Heart right ventricle (tissue), 16 donors: ENCODE results near the gene GUCY2C. TPM values are rescaled to one million over a fixed set of nuclear protein-coding genes. Genes with fewer than 3 reads are reported as not detected.

Experiments
- ATAC-seq, 8 donors: fragments of 200-7000 bp; cut with Tn5 transposase; one replicate each; pipeline ENCODE4 v1.9.1; 2020; ENCODE audit warnings: mild to moderate bottlenecking in 8 of 8, moderate library complexity in 8 of 8, moderate number of reproducible peaks in 1 of 8
- DNase-seq, 2 donors: peaks; one replicate each; pipeline ENCODE4 v3.0.0-alpha.2; 2020
- H3K27ac ChIP-seq, 10 donors: fragments of 200-600 bp; sonication (generic) in 2 of 10; one replicate each; pipeline versions ENCODE4 v1.5.0 to v1.8.0; 2020 to 2022; ENCODE audit warnings: mild to moderate bottlenecking in 3 of 10
- H3K27me3 ChIP-seq, 7 donors: fragments of 200-600 bp; one replicate each; pipeline ENCODE4 v1.8.0; 2021 to 2022; ENCODE audit warnings: mild to moderate bottlenecking in 2 of 7
- H3K36me3 ChIP-seq, 9 donors: fragments of 200-600 bp; sonication (generic) in 1 of 9; one replicate each; pipeline versions ENCODE4 v1.5.0 to v1.8.0; 2020 to 2022; ENCODE audit warnings: mild to moderate bottlenecking in 2 of 9
- H3K4me1 ChIP-seq, 9 donors: fragments of 200-600 bp; sonication (generic) in 1 of 9; one replicate each; pipeline versions ENCODE4 v1.5.0 to v1.8.0; 2020 to 2022; ENCODE audit warnings: mild to moderate bottlenecking in 4 of 9
- H3K4me3 ChIP-seq, 10 donors: fragments of 200-600 bp; sonication (generic) in 2 of 10; one replicate each; pipeline versions ENCODE4 v1.5.0 to v1.8.0; 2020 to 2022; ENCODE audit warnings: mild to moderate bottlenecking in 7 of 10, moderate library complexity in 2 of 10
- H3K9me3 ChIP-seq, 11 donors: fragments of 200-600 bp in 10 of 11; sonication (generic) in 2 of 11; one replicate each; pipeline versions ENCODE4 v1.5.0 to v1.8.0; 2013 to 2022; ENCODE audit warnings: mild to moderate bottlenecking in 2 of 11, control low read depth in 1 of 11, moderate library complexity in 1 of 11
- CTCF ChIP-seq, 9 donors: fragments of 200-600 bp; sonication (generic) in 2 of 9; IDR thresholded peaks; one replicate each; pipeline versions ENCODE4 v1.5.0 to v1.8.0; 2021 to 2022; ENCODE audit warnings: antibody characterized with exemption in 9 of 9, mild to moderate bottlenecking in 5 of 9, moderate library complexity in 1 of 9
- WGBS, 2 donors: extraction: QIAGEN DNeasy Blood & Tissue Kit; methylation state at CpG; one replicate each; pipeline ENCODE4 v1.1.7; 2013; ENCODE audit warnings: inconsistent platforms in 1 of 2; 5-methylcytosine and 5-hydroxymethylcytosine counted together
- intact Hi-C, 10 donors: fragments of 100-400 bp; cut with DNase I; formaldehyde crosslinking; loops; one replicate each; pipeline versions ENCODE4 v1.11.1 to v1.14.2; 2022
- polyA plus RNA-seq, 2 donors: library from polyadenylated mRNA; stranded (reverse); fragments of 200-250 nt; gene quantifications; one replicate each; pipeline ENCODE4 v1.2.3, GENCODE V29; 2013
- total RNA-seq, 10 donors: library from RNA; stranded (reverse); fragmentation: NEBNext Ultra II Directional in 3 of 10; extraction: Animal tissue kit (Norgen Biotek cat#: 25700) in 3 of 10; gene quantifications; one replicate each; pipeline versions ENCODE4 v1.2.1 to v1.2.4, GENCODE V29; 2021 to 2023
- donor health status: Arrhythmogenic right ventricular cardiomyopathy.
- donor health status: ischemic (EF 13 %, LVEDD 7.1; RV severe dilation, severe dysfunction).
- donor health status: healthy with polysubstance abuse.
- donor health status: DM: no; HTN: yes; CAD: no.
- donor health status: DM: no; HTN: no; CAD: no.
- donor health status: ischemic (EF 25% LVEDD 6.9; RV normal size, moderate dysfunction).
- donor health status: ischemic (EF 25% LVEDD 5.7; RV mildly dilated, moderate dysfunction).
- donor health status: healthy.
- donor health status: DM: yes; HTN: yes; CAD: no.
- donor health status: Ischemic cardiomyopathy.
- donor health status: ischemic (EF 35%, LVEDD 5.7; RV mildly dilated, moderate dysfunction).
- donor health status: nonischemic (EF 11% LVEDD 7.7; RV severe dilation, severe dysfunction).
- donor health status: DM: yes; HTN: yes; CAD: no.
- donor health status: PGD.
- donor health status: ischemic (EF 29% LVEDD 5.4; RV normal size, mild dysfunction).
- donor health status: nonischemic (EF 23%, LVEDD 6.1; RV moderate dilation, normal function).

The GUCY2C gene
- total and polyA plus RNA-seq, 12 donors, result 0.01 to 0.15 (median 0.06) TPM; not detected in 9

- no peak for ATAC-seq
- no peak for DNase-seq
- H3K4me1 ChIP-seq, result peaks cover 0 to 7% (median 0%) of the 10 kb centered on the region in 9 donors
- H3K9me3 ChIP-seq, result no peaks in the 10 kb centered on the region
- no peak overlapping the region for H3K4me3 ChIP-seq
- WGBS, 2 donors, result 70 to 80% methylated on average over 5 of the region's 5 CpGs
- H3K27ac ChIP-seq, result no peak overlapping the region
- intact Hi-C loops, result loop anchor here in 5 of 10 donors (5.0 to 10.0 kb wide), 5 partner anchors 34 to 366 kb away; no protein-coding TSS in a partner anchor
- no peaks in the 10 kb centered on the region for H3K27me3 ChIP-seq
- H3K36me3 ChIP-seq, result no peaks in the 10 kb centered on the region
- no peak for TF ChIP-seq CTCF (IDR thresholded peaks at IDR 0.05)
Measured at GRCh38 chr12:14628771-14629170, 67.6 kb downstream of the GUCY2C start.

GRCh38 chr12:14621826-14622225 is 74.6 kb downstream of the GUCY2C start:
- H3K36me3 ChIP-seq, result peaks cover 0 to 6% (median 0%) of the 10 kb centered on the region in 9 donors
- H3K4me1 ChIP-seq, result peaks cover 0 to 16% (median 0%) of the 10 kb centered on the region in 9 donors
- no peak for TF ChIP-seq CTCF (IDR thresholded peaks at IDR 0.05)
- H3K4me3 ChIP-seq, result no peak overlapping the region
- H3K27ac ChIP-seq, result no peak overlapping the region
- DNase-seq (no peak), ATAC-seq (no peak)
- no peaks in the 10 kb centered on the region for H3K27me3 ChIP-seq
- intact Hi-C loops, result loop anchor here in 7 of 10 donors (5.0 to 10.0 kb wide), 8 partner anchors 40 to 385 kb away; no protein-coding TSS in a partner anchor
- 91 to 94% methylated on average over 3 of the region's 3 CpGs for WGBS, 2 donors
- no peaks in the 10 kb centered on the region for H3K9me3 ChIP-seq

- H3K27ac ChIP-seq, result no peak overlapping the region
- peaks cover 0 to 19% (median 2%) of the 10 kb centered on the region in 9 donors for H3K4me1 ChIP-seq
- no peak overlapping the region for H3K4me3 ChIP-seq
- no peak for TF ChIP-seq CTCF (IDR thresholded peaks at IDR 0.05)
- DNase-seq, result no peak
- no peaks in the 10 kb centered on the region for H3K9me3 ChIP-seq
- intact Hi-C loops, result loop anchor here in 9 of 10 donors (2.0 to 10.0 kb wide), 10 partner anchors 42 to 383 kb away; no protein-coding TSS in a partner anchor
- peaks cover 0 to 6% (median 0%) of the 10 kb centered on the region in 9 donors for H3K36me3 ChIP-seq
- WGBS, 2 donors, result 83 to 89% methylated on average over 6 of the region's 6 CpGs
- H3K27me3 ChIP-seq, result no peaks in the 10 kb centered on the region
- ATAC-seq, result no peak
Measured at GRCh38 chr12:14619741-14620501, 76.5 kb downstream of the GUCY2C start.

- no peaks in the 10 kb centered on the region for H3K9me3 ChIP-seq
- H3K36me3 ChIP-seq, result peaks cover 0 to 6% (median 0%) of the 10 kb centered on the region in 9 donors
- peaks cover 0 to 29% (median 9%) of the 10 kb centered on the region in 9 donors for H3K4me1 ChIP-seq
- intact Hi-C loops, result loop anchor here in 7 of 10 donors (2.0 to 5.0 kb wide), 5 partner anchors 104 to 382 kb away; no protein-coding TSS in a partner anchor
- no peak overlapping the region for H3K4me3 ChIP-seq
- DNase-seq (peak in 1 of 2 donors; percentile 18), ATAC-seq (peak in 4 of 8 donors; percentile 52 to 68 (median 58))
- no peak overlapping the region for H3K27ac ChIP-seq
- WGBS, 2 donors, result 26 to 34% methylated on average over 4 of the region's 4 CpGs
- TF ChIP-seq CTCF (IDR thresholded peaks at IDR 0.05), result peak in 8 of 9 donors; percentile 14 to 65 (median 50)
- no peaks in the 10 kb centered on the region for H3K27me3 ChIP-seq
Measured at GRCh38 chr12:14618983-14619382, 77.4 kb downstream of the GUCY2C start.
